GM21723 (cell line): ENCODE data around the gene USH2A.

ENCODE experiments used
- ATAC-seq: cut with Tn5 transposase; IDR thresholded peaks from one replicate; pipeline ENCODE4 v1.9.1; 2021; ENCODE audit warnings: mild to moderate bottlenecking, moderate library complexity; ENCODE audit not compliant: unreplicated experiment

The USH2A gene

DNA sequence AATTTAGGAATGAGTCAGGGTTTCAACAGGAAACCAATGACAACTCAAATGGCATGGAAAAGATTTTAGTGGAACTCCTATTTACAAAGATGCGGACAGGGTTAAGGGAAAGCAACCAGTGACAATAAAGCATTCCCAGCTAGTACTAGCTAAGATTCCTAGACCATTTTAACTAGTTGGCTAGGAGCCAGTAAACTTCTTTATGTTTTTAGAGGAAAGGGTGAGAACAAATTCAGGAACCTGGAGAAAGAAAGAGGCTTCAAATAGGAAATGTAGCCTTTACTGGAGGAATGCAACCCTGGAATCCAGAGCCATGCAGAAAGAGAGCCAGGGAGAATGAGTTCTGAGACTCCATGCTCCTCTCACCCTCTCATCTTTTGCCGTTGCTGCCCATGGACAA, 439.6 kb downstream of the USH2A start:
- no peak for ATAC-seq

GRCh38 chr1:215971793-215972441, 451.3 kb downstream of the USH2A start:
- ATAC-seq, result no peak

GRCh38 chr1:215970406-215970805, 452.8 kb downstream of the USH2A start:
- no peak for ATAC-seq

GRCh38 chr1:215963621-215964020, 459.6 kb downstream of the USH2A start:
- no peak for ATAC-seq

- no peak for ATAC-seq
These were observed 460.2 kb downstream of the USH2A start for GRCh38 chr1:215963040-215963439.

DNA sequence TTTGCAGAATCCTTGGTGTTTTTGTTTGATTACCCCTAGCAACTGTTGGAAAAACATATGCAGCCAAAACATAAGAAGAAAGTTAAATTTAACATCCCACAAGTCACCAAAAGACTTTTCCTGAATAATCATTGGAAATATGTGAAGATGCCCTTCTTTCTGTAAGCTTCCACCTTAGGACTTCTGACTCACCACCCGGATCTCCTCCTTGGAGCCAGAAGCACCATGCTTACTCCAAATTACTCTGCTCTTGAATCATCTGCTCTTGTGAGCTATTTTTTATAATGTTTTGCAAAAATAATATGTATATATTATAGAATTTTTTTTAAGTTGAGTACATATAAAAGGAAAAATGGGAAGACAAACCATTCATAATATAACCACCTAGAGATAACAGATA, 464.4 kb downstream of the USH2A start:
- no peak for ATAC-seq

DNA sequence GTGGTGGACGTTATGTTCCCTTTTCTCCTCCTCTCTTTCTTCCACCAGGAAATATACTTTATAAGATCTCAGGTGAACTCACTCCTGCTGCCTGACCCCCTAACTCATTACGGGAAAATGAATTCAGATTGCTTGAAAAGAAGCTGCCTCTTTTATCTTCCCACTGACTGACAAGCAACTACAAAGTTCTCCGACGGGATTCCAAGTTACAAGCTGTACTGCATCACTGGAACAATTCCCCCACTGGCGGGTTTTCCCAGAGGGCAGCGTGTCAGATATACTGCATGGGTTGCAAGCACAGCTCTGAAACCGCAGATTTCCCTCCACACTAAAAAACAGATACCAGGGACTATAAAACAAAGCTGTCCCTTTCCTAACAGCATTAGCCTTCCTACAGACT, 465.6 kb downstream of the USH2A start:
- no peak for ATAC-seq

- no peak for ATAC-seq
These were observed 490.7 kb downstream of the USH2A start for GRCh38 chr1:215932558-215932957.

- no peak for ATAC-seq
These were observed 496.6 kb downstream of the USH2A start for GRCh38 chr1:215926670-215927069.

GRCh38 chr1:215923129-215923824, 500.0 kb downstream of the USH2A start:
- no peak for ATAC-seq

DNA sequence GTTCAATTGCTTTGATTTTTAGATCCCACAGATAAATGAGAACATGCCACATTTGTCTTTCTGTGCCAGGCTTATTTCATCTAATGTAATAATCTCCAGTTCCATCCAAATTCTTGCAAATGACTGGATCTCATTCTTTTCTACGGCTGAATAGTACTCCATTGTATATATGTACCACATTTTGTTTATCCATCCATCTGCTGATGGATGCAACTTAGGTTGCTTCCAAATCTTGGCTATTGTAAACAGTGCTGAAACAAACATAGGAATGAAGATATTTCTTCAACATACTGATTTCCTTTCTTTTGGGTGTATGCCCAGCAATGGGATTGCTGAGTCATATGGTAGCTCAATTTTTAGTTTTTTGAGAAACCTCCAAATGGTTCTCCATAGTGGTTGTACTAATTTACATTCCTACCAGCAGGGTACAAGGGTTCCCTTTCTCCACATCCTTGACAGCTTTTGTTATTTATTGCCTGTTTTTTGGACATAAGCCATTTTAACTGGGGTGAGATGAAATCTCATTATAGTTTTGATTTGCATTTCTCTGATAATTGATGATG, 511.8 kb downstream of the USH2A start:
- ATAC-seq, result no peak

DNA sequence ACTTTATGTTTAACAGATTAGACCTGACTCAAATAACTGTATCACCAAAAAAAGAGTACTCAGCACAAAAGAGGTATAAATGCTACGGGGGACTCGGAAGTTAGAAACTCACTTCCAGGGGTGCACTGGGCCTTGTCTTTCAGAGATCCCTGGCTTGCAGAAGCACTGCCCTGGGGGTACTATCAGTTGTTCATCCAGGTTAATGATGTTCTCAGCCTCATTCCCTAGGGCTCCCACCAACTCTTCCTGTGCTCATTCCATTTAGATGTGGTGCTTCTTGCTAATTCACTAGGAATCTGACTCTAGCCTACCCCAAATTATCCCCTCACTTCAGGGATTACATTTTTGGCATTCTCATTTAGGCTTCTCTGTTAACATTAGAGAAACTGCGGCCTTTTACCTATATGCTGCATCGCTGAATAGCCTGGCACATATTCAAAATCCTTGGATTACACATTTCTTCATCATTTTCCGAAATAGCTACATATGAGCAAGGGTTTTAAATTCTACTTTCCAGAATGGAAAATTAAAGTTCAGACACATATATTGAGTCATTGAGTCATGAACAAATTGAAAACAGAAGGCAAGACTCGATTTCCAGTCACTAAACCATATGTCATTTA, 517.6 kb downstream of the USH2A start:
- ATAC-seq, result no peak

GRCh38 chr1:215900684-215901083, 522.6 kb downstream of the USH2A start:
- no peak for ATAC-seq

GRCh38 chr1:215899901-215900300, 523.3 kb downstream of the USH2A start:
- ATAC-seq, result no peak

DNA sequence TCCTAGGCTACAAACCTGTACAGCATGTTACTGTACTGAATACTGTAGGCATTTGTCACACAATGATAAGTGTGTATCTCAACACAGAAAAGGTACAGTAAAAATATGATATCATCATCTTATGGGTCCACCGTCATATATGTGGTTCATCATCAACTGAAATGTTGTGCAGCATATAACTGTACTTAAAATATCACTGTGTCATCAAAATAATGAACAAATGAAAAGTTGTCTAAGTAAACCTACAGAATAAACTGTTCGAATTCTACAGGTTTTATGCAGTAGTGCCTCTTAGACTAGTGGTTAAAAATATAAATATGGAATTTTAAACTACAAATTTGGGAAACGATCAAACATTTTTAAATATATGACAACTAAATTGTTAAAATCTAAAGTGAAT, 527.4 kb downstream of the USH2A start:
- ATAC-seq, result no peak

DNA sequence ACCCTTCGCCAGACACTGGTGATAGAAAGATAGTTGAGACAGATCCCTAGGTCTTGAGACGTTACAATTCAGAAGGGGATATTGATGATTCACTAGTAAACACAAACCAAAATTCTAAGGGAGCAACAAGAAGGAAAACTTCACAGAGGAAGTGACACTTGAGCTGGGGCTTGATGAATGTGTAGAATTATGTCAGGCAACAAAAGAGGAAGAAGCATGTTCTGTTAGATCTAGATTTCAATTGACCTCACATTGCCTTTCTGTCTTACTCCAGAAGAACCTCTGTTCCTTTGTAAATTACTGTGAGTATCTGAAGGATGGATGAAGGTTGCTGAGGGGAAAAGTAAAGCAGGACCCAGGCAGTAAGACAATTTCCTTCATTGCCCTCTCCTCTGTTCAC, 528.0 kb downstream of the USH2A start:
- no peak for ATAC-seq

- ATAC-seq, result no peak
These were observed 528.6 kb downstream of the USH2A start for GRCh38 chr1:215894617-215895016.

- ATAC-seq, result no peak
These were observed 531.8 kb downstream of the USH2A start for GRCh38 chr1:215891266-215892057.

GRCh38 chr1:215890438-215890837, 532.8 kb downstream of the USH2A start:
- ATAC-seq, result peak; percentile 82

- ATAC-seq, result no peak
These were observed 533.4 kb downstream of the USH2A start for GRCh38 chr1:215889871-215890270.

- ATAC-seq, result no peak
These were observed 535.1 kb downstream of the USH2A start for GRCh38 chr1:215888159-215888558.
